ENCODE data around the gene ADGRA1. TPM values are rescaled to one million over a fixed set of nuclear protein-coding genes. Genes with fewer than 3 reads are reported as not detected.

Gene ADGRA1
- total RNA-seq, 1 donor from 2014 or later: not detected

- DNase-seq (no peak), ATAC-seq (no peak)
- Histone ChIP-seq H3K4me3 (no peak overlapping the region), H3K27me3 (peaks cover 62% of the 10 kb centered on the region), H3K4me1 (no peaks in the 10 kb centered on the region), H3K36me3 (no peaks in the 10 kb centered on the region), H3K9me3 (no peaks in the 10 kb centered on the region), H3K27ac (no peak overlapping the region)
- intact Hi-C loops (cut with DNase I): no loop called here
- no peak for TF ChIP-seq CTCF (IDR thresholded peaks at IDR 0.05)
Observed at GRCh38 chr10:133088956-133089800, 1.5 kb downstream of the ADGRA1 start.

GRCh38 chr10:133090101-133090500 is 2.4 kb downstream of the ADGRA1 start:
- H3K36me3 ChIP-seq: no peaks in the 10 kb centered on the region
- no peak for TF ChIP-seq CTCF (IDR thresholded peaks at IDR 0.05)
- H3K27ac ChIP-seq: no peak overlapping the region

GRCh38 chr10:133090654-133091053 is 2.9 kb downstream of the ADGRA1 start:
- H3K36me3 ChIP-seq: no peaks in the 10 kb centered on the region
- H3K9me3 ChIP-seq: no peaks in the 10 kb centered on the region
- no peaks in the 10 kb centered on the region for H3K4me1 ChIP-seq
- H3K27me3 ChIP-seq: peaks cover 57% of the 10 kb centered on the region
- H3K4me3 ChIP-seq: no peak overlapping the region
- TF ChIP-seq CTCF (IDR thresholded peaks at IDR 0.05): no peak
- ATAC-seq: no peak
- no peak for DNase-seq
- H3K27ac ChIP-seq: no peak overlapping the region
- intact Hi-C loops (cut with DNase I): no loop called here

More at GRCh38 chr10:133090101-133090500, 2.4 kb downstream of the ADGRA1 start:
- ATAC-seq (no peak), DNase-seq (no peak)
- Histone ChIP-seq H3K27me3 (peaks cover 57% of the 10 kb centered on the region), H3K4me3 (no peak overlapping the region), H3K4me1 (no peaks in the 10 kb centered on the region), H3K9me3 (no peaks in the 10 kb centered on the region)
- intact Hi-C loops (cut with DNase I): no loop called here

GRCh38 chr10:133091316-133091715 is 3.6 kb downstream of the ADGRA1 start:
- intact Hi-C loops (cut with DNase I): no loop called here
- H3K9me3 ChIP-seq: no peaks in the 10 kb centered on the region
- no peak for DNase-seq

GRCh38 chr10:133093291-133093690 is 5.6 kb downstream of the ADGRA1 start:
- TF ChIP-seq CTCF (IDR thresholded peaks at IDR 0.05): no peak
- no peaks in the 10 kb centered on the region for H3K4me1 ChIP-seq
- DNase-seq (no peak), ATAC-seq (no peak)
- no peaks in the 10 kb centered on the region for H3K36me3 ChIP-seq
- intact Hi-C loops (cut with DNase I): no loop called here
- peaks cover 52% of the 10 kb centered on the region for H3K27me3 ChIP-seq
- H3K9me3 ChIP-seq: no peaks in the 10 kb centered on the region
- H3K27ac ChIP-seq: no peak overlapping the region
- no peak overlapping the region for H3K4me3 ChIP-seq

More at GRCh38 chr10:133091316-133091715, 3.6 kb downstream of the ADGRA1 start:
- Histone ChIP-seq H3K4me3 (no peak overlapping the region), H3K27ac (no peak overlapping the region), H3K4me1 (no peaks in the 10 kb centered on the region), H3K36me3 (no peaks in the 10 kb centered on the region), H3K27me3 (peaks cover 57% of the 10 kb centered on the region)
- no peak for ATAC-seq
- no peak for TF ChIP-seq CTCF (IDR thresholded peaks at IDR 0.05)

Data from upper lobe of right lung (tissue), 1 donor.